Retinal pigment epithelial cell (primary cell): ENCODE results near the gene MYL11.

Experiments
- DNase-seq: peaks from one replicate; pipeline ENCODE4 v3.0.0-alpha.2; 2010; ENCODE audit warnings: low read depth
- H3K4me3 ChIP-seq: 2 replicates; pipeline ENCODE4 v1.5.1; 2011; ENCODE audit warnings: mild to moderate bottlenecking, low read length, control low read depth, moderate library complexity
- CTCF ChIP-seq: conservative IDR thresholded peaks from 2 replicates; pipeline ENCODE4 v1.5.1; 2011; ENCODE audit warnings: low read depth, low read length, control low read depth, inconsistent platforms

MYL11 gene

DNA sequence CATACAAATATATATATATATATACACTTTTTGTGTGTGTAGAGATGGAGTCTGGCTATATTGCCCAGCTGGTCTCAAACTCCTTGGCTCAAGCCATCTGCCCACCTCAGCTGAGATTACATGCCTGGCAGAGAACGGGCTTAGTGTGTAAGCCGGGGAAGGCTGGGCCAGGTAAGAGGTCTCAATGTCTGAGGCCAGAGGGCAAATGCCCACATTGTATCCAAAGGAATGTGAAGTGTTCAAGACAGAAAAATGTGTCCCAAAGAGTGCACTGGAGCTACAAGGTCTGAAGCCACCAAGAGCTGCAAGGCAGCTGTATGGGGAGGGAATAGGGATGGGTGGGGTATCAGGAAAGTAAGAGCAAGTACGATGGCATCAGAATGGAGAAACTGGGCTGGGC is 28.3 kb upstream of the MYL11 start:
- H3K4me3 ChIP-seq = no peak overlapping the region
- TF ChIP-seq CTCF = no peak
- no peak for DNase-seq

- no peak overlapping the region for H3K4me3 ChIP-seq
- no peak for DNase-seq
- no peak for TF ChIP-seq CTCF
These were observed 26.5 kb upstream of the MYL11 start for GRCh38 chr16:30348113-30348512.

- no peak overlapping the region for H3K4me3 ChIP-seq
- TF ChIP-seq CTCF = no peak
- no peak for DNase-seq
These were observed 25.7 kb upstream of the MYL11 start for GRCh38 chr16:30348929-30349328.

GRCh38 chr16:30349675-30350074 is 24.9 kb upstream of the MYL11 start:
- TF ChIP-seq CTCF = no peak
- H3K4me3 ChIP-seq = no peak overlapping the region
- DNase-seq = no peak

- no peak for TF ChIP-seq CTCF
- no peak overlapping the region for H3K4me3 ChIP-seq
- no peak for DNase-seq
These were observed 24.3 kb upstream of the MYL11 start for GRCh38 chr16:30350134-30350871.

DNA sequence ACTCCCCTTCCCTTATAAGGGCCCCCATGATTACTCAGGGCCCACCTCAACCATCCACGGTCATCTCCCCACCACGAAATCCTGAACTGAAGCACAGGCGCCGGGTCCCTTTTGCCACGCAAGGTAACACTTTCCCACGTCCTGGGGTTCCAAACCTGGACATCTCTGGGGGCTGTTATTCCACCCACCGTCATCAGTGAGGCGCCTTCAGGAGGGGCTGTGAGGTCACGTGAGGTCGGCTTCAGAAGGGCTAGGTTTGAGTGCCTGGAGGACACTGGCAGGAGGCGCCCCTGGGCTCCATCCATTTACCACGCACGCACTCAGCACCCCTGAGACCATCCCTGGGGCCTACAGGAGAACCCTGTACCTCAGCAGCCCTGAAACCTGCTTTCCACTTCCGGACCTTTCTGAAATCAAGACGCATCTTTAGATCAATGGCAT is 23.6 kb upstream of the MYL11 start:
- TF ChIP-seq CTCF = no peak
- no peak overlapping the region for H3K4me3 ChIP-seq
- DNase-seq = no peak
